Measurements from ENCODE around the gene BTF3. TPM values are rescaled to one million over a fixed set of nuclear protein-coding genes. Genes with fewer than 3 reads are reported as not detected.
A peak's percentile ranks its signal among the peaks of the same experiment; 100 is the strongest.

BTF3 gene
- polyA plus RNA-seq, 3 donors, result 486 to 559 (median 512) TPM

DNA sequence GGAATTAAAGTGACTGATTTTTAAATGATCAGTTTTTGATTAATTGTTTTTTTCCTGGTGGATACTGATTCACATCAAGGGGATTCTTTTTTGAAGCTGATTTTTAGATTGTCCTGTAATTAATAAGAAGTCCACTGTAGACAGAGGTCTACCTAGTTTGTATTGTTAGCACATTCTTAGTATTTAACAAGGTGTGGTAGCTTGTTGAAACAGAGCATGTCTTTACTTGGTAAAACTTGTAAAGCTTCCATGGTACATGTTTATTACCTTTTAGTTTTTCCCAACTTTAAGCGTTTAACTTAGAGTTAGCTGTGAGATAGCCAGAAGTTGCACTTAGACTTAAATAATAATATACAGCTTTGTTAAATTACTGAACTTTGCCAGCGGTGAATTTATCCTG lies 1.5 kb downstream of the BTF3 start:
- Mint-ChIP-seq H3K27ac (peak overlapping the region in 1 of 7 donors; percentile 30), H3K27me3 (ENCODE audit: low read depth in 3 of 3) (peaks cover 4 to 7% (median 5%) of the 10 kb centered on the region in 3 donors), H3K4me3 (peak overlapping the region; percentile 89 to 96), H3K36me3 (peaks cover 46 to 51% of the 10 kb centered on the region in 2 donors), H3K9me3 (no peaks in the 10 kb centered on the region), H3K4me1 (peaks cover 26% of the 10 kb centered on the region)
- TF ChIP-seq, protein P1, sequence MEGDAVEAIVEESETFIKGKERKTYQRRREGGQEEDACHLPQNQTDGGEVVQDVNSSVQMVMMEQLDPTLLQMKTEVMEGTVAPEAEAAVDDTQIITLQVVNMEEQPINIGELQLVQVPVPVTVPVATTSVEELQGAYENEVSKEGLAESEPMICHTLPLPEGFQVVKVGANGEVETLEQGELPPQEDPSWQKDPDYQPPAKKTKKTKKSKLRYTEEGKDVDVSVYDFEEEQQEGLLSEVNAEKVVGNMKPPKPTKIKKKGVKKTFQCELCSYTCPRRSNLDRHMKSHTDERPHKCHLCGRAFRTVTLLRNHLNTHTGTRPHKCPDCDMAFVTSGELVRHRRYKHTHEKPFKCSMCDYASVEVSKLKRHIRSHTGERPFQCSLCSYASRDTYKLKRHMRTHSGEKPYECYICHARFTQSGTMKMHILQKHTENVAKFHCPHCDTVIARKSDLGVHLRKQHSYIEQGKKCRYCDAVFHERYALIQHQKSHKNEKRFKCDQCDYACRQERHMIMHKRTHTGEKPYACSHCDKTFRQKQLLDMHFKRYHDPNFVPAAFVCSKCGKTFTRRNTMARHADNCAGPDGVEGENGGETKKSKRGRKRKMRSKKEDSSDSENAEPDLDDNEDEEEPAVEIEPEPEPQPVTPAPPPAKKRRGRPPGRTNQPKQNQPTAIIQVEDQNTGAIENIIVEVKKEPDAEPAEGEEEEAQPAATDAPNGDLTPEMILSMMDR (IDR thresholded peaks at IDR 0.05), result no peak
- Histone ChIP-seq H3K36me3 (replicated peaks in 1 of 2; ENCODE audit: control insufficient read depth in 1 of 2, insufficient read depth in 2 of 2, low read length in 2 of 2) (peaks cover 38 to 47% of the 10 kb centered on the region in 2 donors), H3K27me3 (ENCODE audit: control insufficient read depth in 2 of 2, insufficient read depth in 2 of 2, low read length in 2 of 2) (peaks cover 2 to 8% of the 10 kb centered on the region in 2 donors), H3K4me2 (replicated peaks; ENCODE audit: extremely low read depth, low read length, poor library complexity, severe bottlenecking) (peak overlapping the region; percentile 81), H3K27ac (ENCODE audit: low read depth in 1 of 2, low read length in 2 of 2) (no peak overlapping the region), H3K9ac (ENCODE audit: insufficient read depth, low read length, poor library complexity, severe bottlenecking) (no peak overlapping the region), H3K9me3 (replicated peaks in 1 of 2; ENCODE audit: control insufficient read depth in 1 of 2, insufficient read depth in 1 of 2, low read length in 2 of 2) (no peaks in the 10 kb centered on the region), H3K4me1 (ENCODE audit: control insufficient read depth in 1 of 2, insufficient read depth in 2 of 2, low read length in 2 of 2) (peaks cover 14 to 27% of the 10 kb centered on the region in 2 donors), H2AFZ (ENCODE audit: insufficient read depth, low read depth, low read length, poor library complexity, severe bottlenecking) (no peak overlapping the region), H3K79me2 (ENCODE audit: insufficient read depth, low read length) (peaks cover 39% of the 10 kb centered on the region), H3K4me3 (replicated peaks in 1 of 3; ENCODE audit: low read depth in 2 of 3, low read length in 3 of 3) (peak overlapping the region in 1 of 3 experiments; percentile 87), H4K20me1 (ENCODE audit: insufficient read depth, low read length) (peaks cover 24% of the 10 kb centered on the region)
- WGBS (ENCODE audit: insufficient coverage), result no CpG with 5 or more reads among the region's 2 CpGs
- no peak for DNase-seq
- intact Hi-C loops (cut with micrococcal nuclease), result loop anchor here in 1 of 2 donors (5.0 to 10.0 kb wide), 2 partner anchors 68 to 685 kb away; partner anchors contain the start of genes ANKRA2, TNPO1 and UTP15

DNA sequence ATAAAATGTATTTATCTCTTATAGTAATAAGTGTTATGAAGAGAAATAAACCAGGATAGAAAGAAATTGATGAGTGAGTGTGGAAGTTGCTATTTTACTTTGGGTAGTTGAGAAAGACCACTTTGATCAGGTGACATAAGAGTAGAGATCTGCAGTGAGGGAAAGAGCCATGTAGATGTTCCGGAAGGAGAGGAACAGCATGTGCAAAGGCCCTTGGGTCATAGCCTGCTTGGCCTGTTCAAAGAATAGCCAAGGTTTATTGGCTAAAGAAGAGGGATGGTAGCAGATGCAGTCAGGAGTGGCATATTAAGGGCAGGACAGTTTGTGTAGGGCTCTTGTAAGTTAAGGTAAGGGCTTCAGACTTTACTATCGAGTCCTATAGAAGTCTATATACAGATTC lies 3.2 kb downstream of the BTF3 start:
- Histone ChIP-seq H3K27ac (ENCODE audit: low read depth in 1 of 2, low read length in 2 of 2) (no peak overlapping the region), H4K20me1 (ENCODE audit: insufficient read depth, low read length) (peaks cover 24% of the 10 kb centered on the region)
- peaks cover 58 to 64% of the 10 kb centered on the region in 2 donors for H3K36me3 Mint-ChIP-seq

More for the DNA sequence above, 3.2 kb downstream of the BTF3 start:
- H3K36me3 ChIP-seq (replicated peaks in 1 of 2; ENCODE audit: control insufficient read depth in 1 of 2, insufficient read depth in 2 of 2, low read length in 2 of 2), result peaks cover 54 to 64% of the 10 kb centered on the region in 2 donors
- TF ChIP-seq, protein P1 (IDR thresholded peaks at IDR 0.05), result no peak
- no peaks in the 10 kb centered on the region for H3K9me3 ChIP-seq (replicated peaks in 1 of 2; ENCODE audit: control insufficient read depth in 1 of 2, insufficient read depth in 1 of 2, low read length in 2 of 2)
- no peak overlapping the region for H3K4me3 ChIP-seq (replicated peaks in 1 of 3; ENCODE audit: low read depth in 2 of 3, low read length in 3 of 3)
- H3K4me2 ChIP-seq (replicated peaks; ENCODE audit: extremely low read depth, low read length, poor library complexity, severe bottlenecking), result no peak overlapping the region
- Mint-ChIP-seq H3K9me3 (no peaks in the 10 kb centered on the region), H3K27me3 (ENCODE audit: low read depth in 3 of 3) (no peaks in the 10 kb centered on the region), H3K27ac (peak overlapping the region in 1 of 7 donors; percentile 81), H3K4me3 (no peak overlapping the region), H3K4me1 (peaks cover 26% of the 10 kb centered on the region)
- no peak overlapping the region for H3K9ac ChIP-seq (ENCODE audit: insufficient read depth, low read length, poor library complexity, severe bottlenecking)
- peaks cover 39% of the 10 kb centered on the region for H3K79me2 ChIP-seq (ENCODE audit: insufficient read depth, low read length)
- no peak for DNase-seq
- H2AFZ ChIP-seq (ENCODE audit: insufficient read depth, low read depth, low read length, poor library complexity, severe bottlenecking), result no peak overlapping the region
- intact Hi-C loops (cut with micrococcal nuclease), result no loop called here
- WGBS (ENCODE audit: insufficient coverage), result 100% methylated on average over 1 of the region's 2 CpGs
- H3K27me3 ChIP-seq (ENCODE audit: control insufficient read depth in 2 of 2, insufficient read depth in 2 of 2, low read length in 2 of 2), result no peaks in the 10 kb centered on the region
- peaks cover 14 to 27% of the 10 kb centered on the region in 2 donors for H3K4me1 ChIP-seq (ENCODE audit: control insufficient read depth in 1 of 2, insufficient read depth in 2 of 2, low read length in 2 of 2)

Data from CD14-positive monocyte (primary cell).